ENCODE measurements around the gene ELANE.

Gene ELANE

GRCh38 chr19:805600-806550 lies 46.2 kb upstream of the ELANE start:
- TF ChIP-seq ISL1 (CRISPR knock-in tag; IDR thresholded peaks at IDR 0.05) (no peak), TOX (CRISPR knock-in tag; IDR thresholded peaks at IDR 0.05; ENCODE audit: borderline replicate concordance) (no peak), CSDC2 (CRISPR knock-in tag; IDR thresholded peaks at IDR 0.05) (no peak), OSR1 (CRISPR knock-in tag; IDR thresholded peaks at IDR 0.05) (no peak), ZNF565 (CRISPR knock-in tag; conservative IDR thresholded peaks at IDR 0.05; ENCODE audit: low read depth) (no peak), ESRRG (CRISPR knock-in tag; IDR thresholded peaks at IDR 0.05) (no peak)
- ATAC-seq, result no peak

DNA sequence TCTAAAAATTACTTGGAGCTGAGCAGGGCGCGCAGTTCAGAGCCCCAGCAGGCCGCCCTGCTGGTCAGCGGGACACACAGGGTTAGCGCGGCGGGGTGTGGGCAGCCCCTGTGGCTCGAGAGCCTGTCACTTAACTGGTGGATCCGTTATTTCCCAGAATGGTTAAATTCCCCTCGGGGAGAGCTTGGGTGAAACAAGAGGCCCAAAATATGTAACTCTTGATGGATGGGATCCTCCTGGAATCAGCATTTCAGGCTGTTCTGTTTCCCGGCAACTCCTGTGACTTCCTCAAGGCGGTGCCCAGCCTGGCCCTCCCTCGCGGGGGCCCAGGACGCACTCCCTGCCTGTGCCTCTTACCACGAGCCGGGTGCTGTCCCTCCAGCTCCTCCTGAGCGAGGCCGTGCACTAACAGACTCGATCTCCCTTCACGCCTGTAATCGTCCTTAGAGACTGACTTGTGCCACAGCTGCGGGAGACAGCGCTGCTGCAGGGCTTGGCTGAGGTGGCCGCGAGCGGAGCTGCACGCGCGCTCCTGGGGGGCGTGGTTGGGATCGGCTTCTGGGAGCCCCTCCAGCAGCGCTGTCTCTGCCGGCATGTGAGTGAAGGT lies 45.2 kb upstream of the ELANE start:
- no peak for TF ChIP-seq PPARA (CRISPR knock-in tag; IDR thresholded peaks at IDR 0.05; ENCODE audit: borderline replicate concordance)
- no peak for TF ChIP-seq TCF4 (CRISPR knock-in tag; IDR thresholded peaks at IDR 0.05; ENCODE audit: borderline replicate concordance)
- no peak for TF ChIP-seq SNAI2 (CRISPR knock-in tag; IDR thresholded peaks at IDR 0.05)
- no peak for TF ChIP-seq ZC3H10 (CRISPR knock-in tag; IDR thresholded peaks at IDR 0.05)
- TF ChIP-seq ISL1 (CRISPR knock-in tag; IDR thresholded peaks at IDR 0.05), result no peak
- TF ChIP-seq, protein P1, sequence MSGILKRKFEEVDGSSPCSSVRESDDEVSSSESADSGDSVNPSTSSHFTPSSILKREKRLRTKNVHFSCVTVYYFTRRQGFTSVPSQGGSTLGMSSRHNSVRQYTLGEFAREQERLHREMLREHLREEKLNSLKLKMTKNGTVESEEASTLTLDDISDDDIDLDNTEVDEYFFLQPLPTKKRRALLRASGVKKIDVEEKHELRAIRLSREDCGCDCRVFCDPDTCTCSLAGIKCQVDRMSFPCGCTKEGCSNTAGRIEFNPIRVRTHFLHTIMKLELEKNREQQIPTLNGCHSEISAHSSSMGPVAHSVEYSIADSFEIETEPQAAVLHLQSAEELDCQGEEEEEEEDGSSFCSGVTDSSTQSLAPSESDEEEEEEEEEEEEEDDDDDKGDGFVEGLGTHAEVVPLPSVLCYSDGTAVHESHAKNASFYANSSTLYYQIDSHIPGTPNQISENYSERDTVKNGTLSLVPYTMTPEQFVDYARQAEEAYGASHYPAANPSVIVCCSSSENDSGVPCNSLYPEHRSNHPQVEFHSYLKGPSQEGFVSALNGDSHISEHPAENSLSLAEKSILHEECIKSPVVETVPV (CRISPR knock-in tag; IDR thresholded peaks at IDR 0.05), result no peak
- TF ChIP-seq ARNTL (CRISPR knock-in tag; IDR thresholded peaks at IDR 0.05; ENCODE audit: borderline replicate concordance, low read depth), result no peak
- no peak for TF ChIP-seq BACH2 (CRISPR knock-in tag; IDR thresholded peaks at IDR 0.05; ENCODE audit: borderline replicate concordance)
- no peak for TF ChIP-seq GLIS3 (CRISPR knock-in tag; IDR thresholded peaks at IDR 0.05)
- no peak for TF ChIP-seq OSR1 (CRISPR knock-in tag; IDR thresholded peaks at IDR 0.05)
- no peak for TF ChIP-seq ZNF565 (CRISPR knock-in tag; conservative IDR thresholded peaks at IDR 0.05; ENCODE audit: low read depth)
- TF ChIP-seq ZFP3 (CRISPR knock-in tag; IDR thresholded peaks at IDR 0.05), result no peak
- TF ChIP-seq CSDC2 (CRISPR knock-in tag; IDR thresholded peaks at IDR 0.05), result no peak
- TF ChIP-seq PATZ1 (CRISPR knock-in tag; IDR thresholded peaks at IDR 0.05; ENCODE audit: borderline replicate concordance), result no peak
- TF ChIP-seq TSHZ2 (CRISPR knock-in tag; IDR thresholded peaks at IDR 0.05), result no peak
- TF ChIP-seq ESRRG (CRISPR knock-in tag; IDR thresholded peaks at IDR 0.05), result no peak
- TF ChIP-seq POU6F1 (CRISPR knock-in tag; IDR thresholded peaks at IDR 0.05; ENCODE audit: borderline replicate concordance, low read depth), result no peak
- ATAC-seq, result no peak

- ATAC-seq, result no peak
- no peak for TF ChIP-seq ESRRG (CRISPR knock-in tag; IDR thresholded peaks at IDR 0.05)
- TF ChIP-seq ZC3H10 (CRISPR knock-in tag; IDR thresholded peaks at IDR 0.05), result no peak
- no peak for TF ChIP-seq PPARA (CRISPR knock-in tag; IDR thresholded peaks at IDR 0.05; ENCODE audit: borderline replicate concordance)
- no peak for TF ChIP-seq ZFP3 (CRISPR knock-in tag; IDR thresholded peaks at IDR 0.05)
- TF ChIP-seq ZNF70 (CRISPR knock-in tag; IDR thresholded peaks at IDR 0.05), result no peak
- no peak for TF ChIP-seq ISL1 (CRISPR knock-in tag; IDR thresholded peaks at IDR 0.05)
- TF ChIP-seq CREB5 (CRISPR knock-in tag; IDR thresholded peaks at IDR 0.05; ENCODE audit: low read depth), result no peak
- no peak for TF ChIP-seq TOX (CRISPR knock-in tag; IDR thresholded peaks at IDR 0.05; ENCODE audit: borderline replicate concordance)
- no peak for TF ChIP-seq ZNF565 (CRISPR knock-in tag; conservative IDR thresholded peaks at IDR 0.05; ENCODE audit: low read depth)
Observed at GRCh38 chr19:807627-808422, 44.3 kb upstream of the ELANE start.

All from SK-N-SH treated with all-trans-retinoic acid at 6 μM for 48 hours (cell line).